WTC11 (cell line): Measurements from ENCODE around the gene OIP5. TPM values are rescaled to one million over a fixed set of nuclear protein-coding genes. Genes with fewer than 3 reads are reported as not detected.
A peak's percentile ranks its signal among the peaks of the same experiment; 100 is the strongest.

ENCODE experiments used
- ATAC-seq: fragments of 200-7000 bp; cut with Tn5 transposase; 2 replicates; pipeline ENCODE4 v1.10.0; 2021; ENCODE audit warnings: mild to moderate bottlenecking, moderate library complexity
- CTCF ChIA-PET: fragments of 300-600 bp; sonication (Branson Sonifier 250); formaldehyde crosslinking; loops from one replicate; lab custom pipeline; 2021; ENCODE audit warnings: antibody characterized with exemption; lab: Charles Lee
- POLR2A ChIA-PET: fragments of 350-600 bp; sonication (Branson Sonifier 250); formaldehyde crosslinking; loops from one replicate; lab custom pipeline; 2021; ENCODE audit warnings: antibody characterized with exemption; lab: Charles Lee
- DNase-seq: peaks from one replicate; pipeline ENCODE4 v3.0.0; 2021; ENCODE audit warnings: low spot score
- H3K27ac Mint-ChIP-seq: 2 replicates; pipeline ENCODE4 v1.8.0; 2021; ENCODE audit warnings: mixed read lengths
- H3K27me3 Mint-ChIP-seq: 2 replicates; pipeline ENCODE4 v1.8.0; 2021; ENCODE audit warnings: low read depth, mild to moderate bottlenecking, moderate library complexity, mixed read lengths
- H3K36me3 Mint-ChIP-seq: 2 replicates; pipeline ENCODE4 v1.8.0; 2021; ENCODE audit warnings: mixed read lengths
- H3K4me1 Mint-ChIP-seq: 2 replicates; pipeline ENCODE4 v1.8.0; 2022; ENCODE audit warnings: mixed read lengths
- H3K4me3 Mint-ChIP-seq: 2 replicates; pipeline ENCODE4 v1.8.0; 2021; ENCODE audit warnings: mild to moderate bottlenecking, moderate library complexity, mixed read lengths
- H3K9me3 Mint-ChIP-seq: 2 replicates; pipeline ENCODE4 v1.8.0; 2021; ENCODE audit warnings: mixed read lengths
- ATF6 ChIP-seq: sonication (generic); formaldehyde crosslinking; IDR thresholded peaks from 2 replicates; pipeline ENCODE4 v1.8.1; 2023; ENCODE audit warnings: mild to moderate bottlenecking, missing genetic modification reagents
- E2F4 ChIP-seq: sonication (generic); formaldehyde crosslinking; IDR thresholded peaks from 2 replicates; pipeline ENCODE4 v1.8.1; 2022; ENCODE audit warnings: low read depth, mild to moderate bottlenecking, moderate library complexity, missing genetic modification reagents, borderline replicate concordance
- ESRRA ChIP-seq: sonication (generic); formaldehyde crosslinking; IDR thresholded peaks from 2 replicates; pipeline ENCODE4 v1.8.1; 2022; ENCODE audit warnings: mild to moderate bottlenecking, missing genetic modification reagents, borderline replicate concordance
- FOXP4 ChIP-seq: sonication (generic); formaldehyde crosslinking; IDR thresholded peaks from 2 replicates; pipeline ENCODE4 v1.8.0; 2022; ENCODE audit warnings: mild to moderate bottlenecking, missing genetic modification reagents
- GRHL2 ChIP-seq: fragments of 250-450 bp; sonication (Bioruptor Pico); IDR thresholded peaks from 2 replicates; pipeline ENCODE4 v1.8.0; 2022; ENCODE audit warnings: mild to moderate bottlenecking, moderate library complexity; ENCODE audit not compliant: insufficient replicate concordance, severe bottlenecking
- JAZF1 ChIP-seq: fragments of 250-450 bp; sonication (Bioruptor Pico); IDR thresholded peaks from 2 replicates; pipeline ENCODE4 v1.9.0; 2021; ENCODE audit warnings: moderate library complexity, mild to moderate bottlenecking, inconsistent platforms
- MXD4 ChIP-seq: fragments of 250-450 bp; sonication (Bioruptor Pico); IDR thresholded peaks from 2 replicates; pipeline ENCODE4 v1.8.0; 2021; ENCODE audit warnings: mild to moderate bottlenecking, moderate library complexity, borderline replicate concordance
- NFE2L1 ChIP-seq: sonication (generic); formaldehyde crosslinking; IDR thresholded peaks from 2 replicates; pipeline ENCODE4 v1.8.1; 2023; ENCODE audit warnings: missing genetic modification reagents
- TCF7 ChIP-seq: sonication (generic); formaldehyde crosslinking; IDR thresholded peaks from 2 replicates; pipeline ENCODE4 v1.8.0; 2022; ENCODE audit warnings: mild to moderate bottlenecking, low read depth, missing genetic modification reagents, moderate library complexity
- USF2 ChIP-seq: sonication (generic); formaldehyde crosslinking; IDR thresholded peaks from 2 replicates; pipeline ENCODE4 v1.8.1; 2023; ENCODE audit warnings: mild to moderate bottlenecking, missing genetic modification reagents, moderate library complexity
- ZMAT4 ChIP-seq: fragments of 250-450 bp; sonication (Bioruptor Pico); IDR thresholded peaks from 2 replicates; pipeline ENCODE4 v1.9.0; 2021; ENCODE audit warnings: mild to moderate bottlenecking
- ZNF121 ChIP-seq: sonication (generic); formaldehyde crosslinking; IDR thresholded peaks from 2 replicates; pipeline ENCODE4 v1.8.0; 2023; ENCODE audit warnings: missing genetic modification reagents
- ZNF232 ChIP-seq: sonication (generic); formaldehyde crosslinking; IDR thresholded peaks from 2 replicates; pipeline ENCODE4 v1.8.0; 2022; ENCODE audit warnings: mild to moderate bottlenecking, missing genetic modification reagents
- ZNF263 ChIP-seq: sonication (generic); formaldehyde crosslinking; IDR thresholded peaks from 2 replicates; pipeline ENCODE4 v1.8.1; 2022; ENCODE audit warnings: low read depth, mild to moderate bottlenecking, moderate library complexity, missing genetic modification reagents
- ZNF317 ChIP-seq: sonication (generic); formaldehyde crosslinking; IDR thresholded peaks from 2 replicates; pipeline ENCODE4 v1.8.1; 2023; ENCODE audit warnings: low read depth, mild to moderate bottlenecking, moderate library complexity, missing genetic modification reagents, borderline replicate concordance
- ZNF512 ChIP-seq: sonication (generic); formaldehyde crosslinking; IDR thresholded peaks from 2 replicates; pipeline ENCODE4 v1.8.1; 2022; ENCODE audit warnings: missing genetic modification reagents, borderline replicate concordance
- ZNF532 ChIP-seq: fragments of 250-450 bp; sonication (Bioruptor Pico); IDR thresholded peaks from 2 replicates; pipeline ENCODE4 v1.9.0; 2021; ENCODE audit warnings: mild to moderate bottlenecking, borderline replicate concordance
- ZSCAN18 ChIP-seq: fragments of 250-450 bp; sonication (Bioruptor Pico); IDR thresholded peaks from 2 replicates; pipeline ENCODE4 v2.1.2; 2022; ENCODE audit warnings: mild to moderate bottlenecking, moderate library complexity
- total RNA-seq: library from RNA; stranded (reverse); gene quantifications from 3 replicates; pipeline ENCODE4 v1.2.3, GENCODE V29; 2021

The OIP5 gene
- total RNA-seq, 1 experiment from 2014 or later = 33.7 TPM

GRCh38 chr15:41336549-41336948 lies 4.2 kb upstream of the OIP5 start:
- Mint-ChIP-seq H3K9me3 (no peaks in the 10 kb centered on the region), H3K4me1 (peaks cover 14% of the 10 kb centered on the region), H3K27me3 (no peaks in the 10 kb centered on the region), H3K36me3 (peaks cover 35% of the 10 kb centered on the region), H3K4me3 (no peak overlapping the region), H3K27ac (no peak overlapping the region; the same call in 1 of the 2 replicates)
- ChIA-PET CTCF (interaction anchor here (0.8 kb wide), 1 partner anchor 108 kb away, joined by 3 read pairs; no protein-coding TSS in a partner anchor), POLR2A (interaction anchor here (0.5 to 0.7 kb wide), 4 partner anchors 59 to 515 kb away, joined by 3 to 11 read pairs (median 4); no protein-coding TSS in a partner anchor)
- no peak for DNase-seq
- no peak for ATAC-seq
- TF ChIP-seq MXD4 (no peak), ZNF512 (CRISPR knock-in tag) (no peak), NFE2L1 (CRISPR knock-in tag) (no peak), ZNF317 (CRISPR knock-in tag) (no peak), E2F4 (CRISPR knock-in tag) (no peak), JAZF1 (CRISPR knock-in tag) (no peak), TCF7 (CRISPR knock-in tag) (no peak), ESRRA (CRISPR knock-in tag) (no peak)

GRCh38 chr15:41334293-41335120 lies 2.1 kb upstream of the OIP5 start:
- H3K4me3 Mint-ChIP-seq = peak overlapping the region; percentile 99
- TF ChIP-seq ZNF121 = no peak
- no peak for TF ChIP-seq ATF6
- no peak for TF ChIP-seq JAZF1 (CRISPR knock-in tag)
- no peak for TF ChIP-seq FOXP4 (CRISPR knock-in tag)
- TF ChIP-seq ZMAT4 = no peak
- TF ChIP-seq ZNF232 = no peak
- no peak for TF ChIP-seq ZNF532 (CRISPR knock-in tag)
- no peak for TF ChIP-seq ZNF317 (CRISPR knock-in tag)
- TF ChIP-seq GRHL2 (CRISPR knock-in tag) = no peak
- TF ChIP-seq ZSCAN18 = no peak
- TF ChIP-seq ZNF263 (CRISPR knock-in tag) = no peak
- TF ChIP-seq USF2 (CRISPR knock-in tag) = no peak
- peaks cover 18% of the 10 kb centered on the region for H3K36me3 Mint-ChIP-seq
- H3K27me3 Mint-ChIP-seq = no peaks in the 10 kb centered on the region
- no peaks in the 10 kb centered on the region for H3K9me3 Mint-ChIP-seq
- H3K27ac Mint-ChIP-seq = peak overlapping the region; percentile 83
- ChIA-PET POLR2A (no interaction called here), CTCF (no interaction called here)
- ATAC-seq (no peak), DNase-seq (no peak)
- H3K4me1 Mint-ChIP-seq = peaks cover 22% of the 10 kb centered on the region
